Measurements from ENCODE around the gene PRMT5.

PRMT5 gene

DNA sequence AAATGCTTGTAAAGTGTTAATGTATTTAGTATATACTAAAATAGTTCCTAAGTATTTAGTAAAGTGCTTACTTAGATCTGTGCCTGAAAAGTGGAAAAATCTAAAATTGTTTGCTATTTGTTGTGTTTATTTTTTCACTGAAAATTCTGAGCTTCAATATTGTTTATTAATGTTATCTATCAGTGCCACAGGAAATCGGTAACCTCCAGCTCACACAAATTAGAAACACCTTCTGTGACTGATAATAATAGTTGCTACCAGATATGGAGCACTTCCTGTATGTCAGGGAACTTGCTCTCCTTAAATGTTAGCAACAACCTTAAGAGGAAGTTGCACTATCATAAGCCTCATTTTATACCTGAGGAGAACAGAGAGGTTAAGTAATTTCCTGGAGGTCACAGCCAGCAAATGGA, 58.4 kb downstream of the PRMT5 start:
- TF ChIP-seq POLR2AphosphoS5 (IDR thresholded peaks at IDR 0.05; ENCODE audit: low read depth, low read length) (no peak), SIN3A (IDR thresholded peaks at IDR 0.05; ENCODE audit: borderline replicate concordance, insufficient read depth, low read length) (peak; percentile 11; the same call in 1 of the 2 replicates)
